Measurements from ENCODE around the gene RAB22A. TPM values are rescaled to one million over a fixed set of nuclear protein-coding genes. Genes with fewer than 3 reads are reported as not detected.

RAB22A gene
- total RNA-seq, 1 donor = 23.9 TPM

GRCh38 chr20:58330687-58331086 is 21.2 kb downstream of the RAB22A start:
- Histone ChIP-seq H3K27ac (ENCODE audit: low read depth, low read length) (no peak overlapping the region), H4K20me1 (ENCODE audit: insufficient read depth, low read length) (peaks cover 46% of the 10 kb centered on the region), H3K4me1 (ENCODE audit: insufficient read depth, low read length) (no peaks in the 10 kb centered on the region), H3K4me3 (ENCODE audit: insufficient read depth, low read length) (no peak overlapping the region), H3K36me3 (ENCODE audit: insufficient read depth, low read length) (no peaks in the 10 kb centered on the region), H3K9me3 (ENCODE audit: low read depth, low read length) (no peaks in the 10 kb centered on the region), H3K4me2 (ENCODE audit: insufficient read depth, low read length) (no peak overlapping the region), H3K27me3 (ENCODE audit: insufficient read depth, low read length) (no peaks in the 10 kb centered on the region), H3K79me2 (ENCODE audit: insufficient read depth, low read length) (peaks cover 93% of the 10 kb centered on the region), H2AFZ (ENCODE audit: low read length) (no peak overlapping the region)
- no peak for DNase-seq (ENCODE audit: insufficient read length, low spot score, missing footprints)
- TF ChIP-seq CTCF (IDR thresholded peaks at IDR 0.05; ENCODE audit: extremely low read depth, low read depth, low read length) = no peak

GRCh38 chr20:58331961-58332551 is 22.5 kb downstream of the RAB22A start:
- H4K20me1 ChIP-seq (ENCODE audit: insufficient read depth, low read length) = peaks cover 39% of the 10 kb centered on the region
- H3K4me2 ChIP-seq (ENCODE audit: insufficient read depth, low read length) = no peak overlapping the region
- no peak for TF ChIP-seq CTCF (IDR thresholded peaks at IDR 0.05; ENCODE audit: extremely low read depth, low read depth, low read length)
- no peaks in the 10 kb centered on the region for H3K27me3 ChIP-seq (ENCODE audit: insufficient read depth, low read length)
- H3K27ac ChIP-seq (ENCODE audit: low read depth, low read length) = no peak overlapping the region
- DNase-seq (ENCODE audit: insufficient read length, low spot score, missing footprints) = no peak
- H3K36me3 ChIP-seq (ENCODE audit: insufficient read depth, low read length) = no peaks in the 10 kb centered on the region
- H2AFZ ChIP-seq (ENCODE audit: low read length) = no peak overlapping the region
- no peaks in the 10 kb centered on the region for H3K9me3 ChIP-seq (ENCODE audit: low read depth, low read length)
- no peak overlapping the region for H3K4me3 ChIP-seq (ENCODE audit: insufficient read depth, low read length)
- peaks cover 90% of the 10 kb centered on the region for H3K79me2 ChIP-seq (ENCODE audit: insufficient read depth, low read length)
- H3K4me1 ChIP-seq (ENCODE audit: insufficient read depth, low read length) = no peaks in the 10 kb centered on the region

- peaks cover 10% of the 10 kb centered on the region for H3K36me3 ChIP-seq (ENCODE audit: insufficient read depth, low read length)
- H3K4me2 ChIP-seq (ENCODE audit: insufficient read depth, low read length) = no peak overlapping the region
- no peak overlapping the region for H3K4me3 ChIP-seq (ENCODE audit: insufficient read depth, low read length)
- no peaks in the 10 kb centered on the region for H3K9me3 ChIP-seq (ENCODE audit: low read depth, low read length)
- peaks cover 39% of the 10 kb centered on the region for H3K4me1 ChIP-seq (ENCODE audit: insufficient read depth, low read length)
- no peaks in the 10 kb centered on the region for H3K27me3 ChIP-seq (ENCODE audit: insufficient read depth, low read length)
- peaks cover 85% of the 10 kb centered on the region for H3K79me2 ChIP-seq (ENCODE audit: insufficient read depth, low read length)
- no peak overlapping the region for H2AFZ ChIP-seq (ENCODE audit: low read length)
- no peak for DNase-seq (ENCODE audit: insufficient read length, low spot score, missing footprints)
- no peak overlapping the region for H3K27ac ChIP-seq (ENCODE audit: low read depth, low read length)
- H4K20me1 ChIP-seq (ENCODE audit: insufficient read depth, low read length) = peaks cover 7% of the 10 kb centered on the region
- TF ChIP-seq CTCF (IDR thresholded peaks at IDR 0.05; ENCODE audit: extremely low read depth, low read depth, low read length) = no peak
Observed at GRCh38 chr20:58339741-58340140, 30.2 kb downstream of the RAB22A start.

- no peaks in the 10 kb centered on the region for H3K27me3 ChIP-seq (ENCODE audit: insufficient read depth, low read length)
- DNase-seq (ENCODE audit: insufficient read length, low spot score, missing footprints) = no peak
- peaks cover 85% of the 10 kb centered on the region for H3K79me2 ChIP-seq (ENCODE audit: insufficient read depth, low read length)
- H4K20me1 ChIP-seq (ENCODE audit: insufficient read depth, low read length) = peaks cover 9% of the 10 kb centered on the region
- TF ChIP-seq CTCF (IDR thresholded peaks at IDR 0.05; ENCODE audit: extremely low read depth, low read depth, low read length) = no peak
- H3K4me1 ChIP-seq (ENCODE audit: insufficient read depth, low read length) = peaks cover 41% of the 10 kb centered on the region
- H3K4me2 ChIP-seq (ENCODE audit: insufficient read depth, low read length) = no peak overlapping the region
- no peak overlapping the region for H2AFZ ChIP-seq (ENCODE audit: low read length)
- H3K4me3 ChIP-seq (ENCODE audit: insufficient read depth, low read length) = no peak overlapping the region
- no peak overlapping the region for H3K27ac ChIP-seq (ENCODE audit: low read depth, low read length)
- no peaks in the 10 kb centered on the region for H3K9me3 ChIP-seq (ENCODE audit: low read depth, low read length)
- H3K36me3 ChIP-seq (ENCODE audit: insufficient read depth, low read length) = peaks cover 10% of the 10 kb centered on the region
Observed at GRCh38 chr20:58340151-58340550, 30.6 kb downstream of the RAB22A start.
